ENCODE data around the gene SCO2. TPM values are rescaled to one million over a fixed set of nuclear protein-coding genes. Genes with fewer than 3 reads are reported as not detected.

SCO2 gene
- total and polyA plus RNA-seq, 9 of the 15 experiments (the other 6 are each of a cell fraction or from before 2014, with no cell fraction given) = 0.34 to 4.0 (median 1.1) TPM; not detected in 3

- no peaks in the 10 kb centered on the region for H3K9me1 ChIP-seq (ENCODE audit: control insufficient read depth, insufficient read depth, low read length)
- no peaks in the 10 kb centered on the region for H4K20me1 ChIP-seq (replicated peaks; ENCODE audit: control insufficient read depth, insufficient read depth, low read length)
- no peak overlapping the region for H3K4me2 ChIP-seq (ENCODE audit: insufficient read depth, low read length)
- DNase-seq (ENCODE audit: extremely low read depth in 1 of 4, low spot score in 3 of 4) = no peak
- in situ Hi-C loops (cut with MboI) (no loop called here), intact Hi-C loops (cut with micrococcal nuclease) (no loop called here)
- H3K9ac ChIP-seq (ENCODE audit: insufficient read depth in 1 of 2, low read depth in 2 of 2, low read length in 2 of 2) = no peak overlapping the region; a peak in 1 of 4 replicates
- no peak for ATAC-seq
- no peaks in the 10 kb centered on the region for H3K27me3 ChIP-seq (ENCODE audit: control insufficient read depth in 2 of 2, insufficient read depth in 2 of 2, low read length in 2 of 2)
- H2AFZ ChIP-seq (ENCODE audit: low read depth, low read length) = no peak overlapping the region
- no peak for FAIRE-seq
- peaks cover 0 to 10% of the 10 kb centered on the region in 2 experiments; a peak in 2 of 5 replicates for H3K4me1 ChIP-seq (replicated peaks in 1 of 2; ENCODE audit: control insufficient read depth in 2 of 2, insufficient read depth in 2 of 2, low read length in 2 of 2)
- WGBS (ENCODE audit: insufficient coverage, low coverage, missing lambda C conversion rate) = 96% methylated on average over 7 of the region's 7 CpGs
- peaks cover 74% of the 10 kb centered on the region; the same call in 1 of the 3 replicates for H3K36me3 ChIP-seq (ENCODE audit: control insufficient read depth, insufficient read depth, low read length)
- ChIA-PET POLR2A (interaction anchor here (0.6 to 2.7 kb wide), 3 partner anchors 9 to 286 kb away, joined by 4 to 11 read pairs (median 6); partner anchors contain the start of genes LMF2 and NCAPH2), CTCF (ENCODE audit: low intra/inter-chr PET ratio) (no interaction called here)
- peaks cover 25% of the 10 kb centered on the region for H3K79me2 ChIP-seq (ENCODE audit: control insufficient read depth, insufficient read depth, low read length)
- H3K9me3 ChIP-seq (replicated peaks; ENCODE audit: control insufficient read depth, insufficient read depth, low read depth, low read length) = no peaks in the 10 kb centered on the region
- H3K27ac ChIP-seq (ENCODE audit: extremely low read depth, low read depth, low read length) = no peak overlapping the region
- H3K4me3 ChIP-seq = no peak overlapping the region
- no TSS peak for BruUV-seq (replicated peaks)
- TF ChIP-seq KLF16 (IDR thresholded peaks at IDR 0.05) = no peak
- TF ChIP-seq ETV1 (tag; conservative IDR thresholded peaks at IDR 0.05; ENCODE audit: low read depth) = no peak
- TF ChIP-seq E2F6 (IDR thresholded peaks at IDR 0.05; ENCODE audit: borderline replicate concordance in 1 of 2, extremely low read depth in 1 of 2, insufficient read depth in 1 of 2, insufficient read length in 1 of 2, low read depth in 1 of 2, low read length in 1 of 2, poor library complexity in 1 of 2, severe bottlenecking in 1 of 2) = no peak
- no peak for TF ChIP-seq POU5F1 (IDR thresholded peaks at IDR 0.05; ENCODE audit: borderline replicate concordance, low read depth, low read length, partially characterized antibody)
- no peak for TF ChIP-seq KLF13 (tag; IDR thresholded peaks at IDR 0.05; ENCODE audit: borderline replicate concordance, low read depth)
- TF ChIP-seq CLOCK (CRISPR knock-in tag; IDR thresholded peaks at IDR 0.05; ENCODE audit: borderline replicate concordance) = no peak
- no peak for TF ChIP-seq ZNF444 (CRISPR knock-in tag; IDR thresholded peaks at IDR 0.05)
- no peak for TF ChIP-seq FOXA1 (IDR thresholded peaks at IDR 0.05; ENCODE audit: borderline replicate concordance)
- no peak for TF ChIP-seq ARNT (IDR thresholded peaks at IDR 0.05)
- no peak for TF ChIP-seq ZBTB11 (CRISPR knock-in tag; IDR thresholded peaks at IDR 0.05)
- no peak for TF ChIP-seq ETS2 (tag; IDR thresholded peaks at IDR 0.05; ENCODE audit: borderline replicate concordance, poor library complexity, severe bottlenecking)
- TF ChIP-seq PCBP2 (IDR thresholded peaks at IDR 0.05; ENCODE audit: low read depth, low read length, poor library complexity, severe bottlenecking) = no peak
- TF ChIP-seq BRCA1 (IDR thresholded peaks at IDR 0.05) = no peak
- no peak for TF ChIP-seq BRCA1 (CRISPR knock-in tag; IDR thresholded peaks at IDR 0.05)
- no peak for TF ChIP-seq ZNF561 (CRISPR knock-in tag; conservative IDR thresholded peaks at IDR 0.05)
Measured at GRCh38 chr22:50518606-50519005, 6.8 kb downstream of the SCO2 start.
